Lung (tissue), 12 donors: ENCODE results near the gene CDKAL1. TPM values are rescaled to one million over a fixed set of nuclear protein-coding genes. Genes with fewer than 3 reads are reported as not detected.

ENCODE experiments used
- ATAC-seq: fragments of 200-7000 bp; cut with Tn5 transposase; one replicate; pipeline ENCODE4 v1.9.1; 2020; ENCODE audit warnings: moderate number of reproducible peaks; ENCODE audit not compliant: insufficient read depth, low FRiP score
- DNase-seq, 3 donors: peaks; one replicate each; pipeline ENCODE4 v3.0.0-alpha.2; 2013 to 2017
- H3K27ac ChIP-seq, 2 donors: one replicate each; pipeline ENCODE4 v1.5.1; 2013; ENCODE audit warnings: mild to moderate bottlenecking in 2 of 2, moderate library complexity in 2 of 2, control low read depth in 1 of 2, inconsistent platforms in 1 of 2, low read depth in 1 of 2, low read length in 1 of 2
- H3K27me3 ChIP-seq, 3 donors: one replicate each; pipeline ENCODE4 v1.5.1; 2013; ENCODE audit warnings: low read length in 2 of 3; ENCODE audit not compliant: control insufficient read depth in 3 of 3, insufficient read depth in 3 of 3
- H3K36me3 ChIP-seq, 4 donors: one replicate each; pipeline ENCODE4 v1.5.1; 2013; ENCODE audit warnings: low read length in 4 of 4, mild to moderate bottlenecking in 1 of 4, moderate library complexity in 1 of 4; ENCODE audit not compliant: control insufficient read depth in 4 of 4, insufficient read depth in 4 of 4
- H3K4me1 ChIP-seq, 5 donors: one replicate each; pipeline ENCODE4 v1.5.1; 2013; ENCODE audit warnings: low read length in 5 of 5, mild to moderate bottlenecking in 2 of 5, moderate library complexity in 1 of 5; ENCODE audit not compliant: control insufficient read depth in 5 of 5, insufficient read depth in 5 of 5
- H3K4me3 ChIP-seq: one replicate; pipeline ENCODE4 v1.5.1; 2013; ENCODE audit warnings: mild to moderate bottlenecking, control low read depth, moderate library complexity
- H3K9ac ChIP-seq, 2 donors: one replicate each; pipeline ENCODE4 v1.5.1; 2013; ENCODE audit warnings: low read length in 2 of 2, control low read depth in 1 of 2; ENCODE audit not compliant: insufficient read depth in 1 of 2
- H3K9me3 ChIP-seq, 4 donors: one replicate each; pipeline ENCODE4 v1.5.1; 2013; ENCODE audit warnings: low read length in 3 of 4, mild to moderate bottlenecking in 1 of 4, moderate library complexity in 1 of 4; ENCODE audit not compliant: control insufficient read depth in 4 of 4, insufficient read depth in 3 of 4
- WGBS, 2 donors: extraction: QIAGEN DNeasy Blood & Tissue Kit; methylation state at CpG; one replicate each; pipeline ENCODE4 v1.1.7; 2013; 5-methylcytosine and 5-hydroxymethylcytosine counted together
- polyA plus RNA-seq, 2 donors: library from polyadenylated mRNA; stranded (reverse); fragments of 200-250 nt; gene quantifications; one replicate each; pipeline ENCODE4 v1.2.1, GENCODE V29; 2013
- total RNA-seq, 2 donors: library from RNA; depleted of rRNA in 1 of 2; stranded (reverse); fragments of >200 nt in 1 of 2; gene quantifications; one replicate each; pipeline ENCODE4 v1.2.1, GENCODE V29; 2014 to 2021
- TF ChIP-seq, protein P1 (sequence below): IDR thresholded peaks from 2 replicates; pipeline ENCODE4 v1.5.1; 2012; ENCODE audit warnings: mild to moderate bottlenecking; ENCODE audit errors: control extremely low read depth, extremely low read depth
- donor health status: control.
- donor health status: control.
- donor health status: Bipolar disorder and iron deficiency.
- donor health status: healthy.
- donor health status: DM: yes; HTN: yes; CAD: no.

Gene CDKAL1
- total and polyA plus RNA-seq, 4 donors = 4.0 to 39.0 (median 10.0) TPM

DNA sequence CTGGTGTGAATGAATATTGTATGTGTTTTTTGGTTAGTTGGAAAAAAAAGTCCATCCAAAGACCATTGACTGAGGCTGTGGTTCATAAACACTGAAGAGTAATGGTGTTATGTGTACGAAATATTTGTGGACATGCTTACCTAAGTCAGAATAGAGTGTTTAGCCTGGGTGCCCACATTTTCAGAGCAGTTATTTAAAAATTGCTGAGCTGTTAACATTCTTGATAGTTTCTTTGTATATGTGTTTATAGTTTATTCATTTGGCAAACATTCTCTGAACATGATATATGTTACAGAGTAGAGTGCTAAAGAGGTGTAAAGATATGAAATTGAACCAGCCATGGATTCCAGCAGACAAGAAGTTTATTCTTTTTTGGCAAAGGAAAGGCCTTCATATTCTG is 20.6 kb downstream of the CDKAL1 start:
- no peak overlapping the region for H3K9ac ChIP-seq
- peaks cover 1 to 8% (median 4%) of the 10 kb centered on the region in 4 donors for H3K36me3 ChIP-seq
- no peak overlapping the region for H3K4me3 ChIP-seq
- TF ChIP-seq, protein P1, sequence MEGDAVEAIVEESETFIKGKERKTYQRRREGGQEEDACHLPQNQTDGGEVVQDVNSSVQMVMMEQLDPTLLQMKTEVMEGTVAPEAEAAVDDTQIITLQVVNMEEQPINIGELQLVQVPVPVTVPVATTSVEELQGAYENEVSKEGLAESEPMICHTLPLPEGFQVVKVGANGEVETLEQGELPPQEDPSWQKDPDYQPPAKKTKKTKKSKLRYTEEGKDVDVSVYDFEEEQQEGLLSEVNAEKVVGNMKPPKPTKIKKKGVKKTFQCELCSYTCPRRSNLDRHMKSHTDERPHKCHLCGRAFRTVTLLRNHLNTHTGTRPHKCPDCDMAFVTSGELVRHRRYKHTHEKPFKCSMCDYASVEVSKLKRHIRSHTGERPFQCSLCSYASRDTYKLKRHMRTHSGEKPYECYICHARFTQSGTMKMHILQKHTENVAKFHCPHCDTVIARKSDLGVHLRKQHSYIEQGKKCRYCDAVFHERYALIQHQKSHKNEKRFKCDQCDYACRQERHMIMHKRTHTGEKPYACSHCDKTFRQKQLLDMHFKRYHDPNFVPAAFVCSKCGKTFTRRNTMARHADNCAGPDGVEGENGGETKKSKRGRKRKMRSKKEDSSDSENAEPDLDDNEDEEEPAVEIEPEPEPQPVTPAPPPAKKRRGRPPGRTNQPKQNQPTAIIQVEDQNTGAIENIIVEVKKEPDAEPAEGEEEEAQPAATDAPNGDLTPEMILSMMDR = no peak
- H3K27me3 ChIP-seq = no peaks in the 10 kb centered on the region
- WGBS, 2 donors = 93 to 97% methylated on average over 1 of the region's 1 CpG
- no peaks in the 10 kb centered on the region for H3K4me1 ChIP-seq
- no peak for ATAC-seq
- no peaks in the 10 kb centered on the region for H3K9me3 ChIP-seq
- DNase-seq = no peak
- H3K27ac ChIP-seq = no peak overlapping the region

GRCh38 chr6:20559924-20560551 is 25.8 kb downstream of the CDKAL1 start:
- H3K9ac ChIP-seq = no peak overlapping the region
- no peak for ATAC-seq
- peaks cover 0 to 4% (median 0%) of the 10 kb centered on the region in 5 donors for H3K4me1 ChIP-seq
- H3K4me3 ChIP-seq = no peak overlapping the region
- TF ChIP-seq, protein P1 = no peak
- H3K27me3 ChIP-seq = no peaks in the 10 kb centered on the region
- no peaks in the 10 kb centered on the region for H3K9me3 ChIP-seq
- peak in 2 of 3 donors; percentile 45 to 50 for DNase-seq
- H3K36me3 ChIP-seq = peaks cover 0 to 1% (median 0%) of the 10 kb centered on the region in 4 donors
- 51 to 66% methylated on average over 2 of the region's 2 CpGs for WGBS, 2 donors
- H3K27ac ChIP-seq = no peak overlapping the region

DNA sequence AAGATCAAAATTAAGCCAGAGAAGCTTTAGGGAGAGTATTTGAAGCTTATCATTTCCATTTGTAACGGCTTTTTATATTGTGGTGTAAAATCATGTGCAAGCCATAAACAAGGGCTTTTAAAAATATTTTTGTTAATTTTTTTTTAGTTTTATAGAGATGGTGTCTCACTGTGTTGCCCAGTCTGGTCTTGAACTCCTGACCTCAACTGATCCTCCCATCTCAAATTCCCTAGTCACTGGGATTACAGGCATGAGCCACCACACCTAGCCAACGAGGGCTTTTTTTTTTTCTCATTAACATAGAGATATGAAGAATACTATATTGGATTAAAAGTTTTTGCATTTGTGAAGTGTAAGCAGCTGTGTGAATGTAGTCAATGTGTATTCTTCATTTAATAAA is 29.1 kb downstream of the CDKAL1 start:
- DNase-seq = no peak
- H3K27ac ChIP-seq = no peak overlapping the region
- 93 to 99% methylated on average over 2 of the region's 2 CpGs for WGBS, 2 donors
- no peak overlapping the region for H3K4me3 ChIP-seq
- H3K27me3 ChIP-seq = no peaks in the 10 kb centered on the region
- TF ChIP-seq, protein P1 = no peak
- no peak for ATAC-seq
- H3K36me3 ChIP-seq = no peaks in the 10 kb centered on the region
- H3K9me3 ChIP-seq = no peaks in the 10 kb centered on the region
- H3K4me1 ChIP-seq = peaks cover 0 to 4% (median 0%) of the 10 kb centered on the region in 5 donors
- no peak overlapping the region for H3K9ac ChIP-seq

DNA sequence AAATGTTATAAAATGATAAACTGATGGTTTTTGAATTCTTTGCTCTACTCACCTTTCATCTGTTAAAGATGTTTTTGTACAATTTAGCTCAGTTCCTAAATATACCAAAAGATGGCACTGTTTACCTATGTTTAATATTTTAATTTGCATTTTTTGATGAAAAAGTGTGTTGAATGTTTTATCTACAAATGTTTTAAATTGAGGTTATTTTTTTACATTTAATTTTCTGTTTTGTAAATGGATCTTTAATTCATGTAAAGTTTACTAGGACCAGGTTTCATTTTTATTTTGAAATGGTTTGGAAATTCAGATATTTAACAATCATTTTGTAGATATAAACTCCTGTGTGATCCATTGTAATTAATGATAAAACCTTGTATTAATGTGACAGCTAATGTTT is 30.0 kb downstream of the CDKAL1 start:
- no peaks in the 10 kb centered on the region for H3K27me3 ChIP-seq
- no peak overlapping the region for H3K27ac ChIP-seq
- DNase-seq (peak in 2 of 3 donors; percentile 63 to 64), ATAC-seq (no peak)
- no peak overlapping the region for H3K4me3 ChIP-seq
- no peak overlapping the region for H3K9ac ChIP-seq
- TF ChIP-seq, protein P1 = peak; percentile 46
- no peaks in the 10 kb centered on the region for H3K9me3 ChIP-seq
- H3K4me1 ChIP-seq = peaks cover 0 to 4% (median 0%) of the 10 kb centered on the region in 5 donors
- H3K36me3 ChIP-seq = no peaks in the 10 kb centered on the region
